Skeletal muscle tissue (tissue), 4 donors: Measurements from ENCODE around the gene FANCD2. TPM values are rescaled to one million over a fixed set of nuclear protein-coding genes. Genes with fewer than 3 reads are reported as not detected.
"Not testable (repeated sequence)": the region's sequence is repeated elsewhere in the genome, so short reads cannot be mapped to it uniquely, and the experiment has no call there.

Experiments
- H3K27ac ChIP-seq: one replicate; pipeline ENCODE4 v1.7.0; 2013; ENCODE audit warnings: mild to moderate bottlenecking, low read depth, low read length, inconsistent platforms
- H3K27me3 ChIP-seq, 3 donors: one replicate each; pipeline ENCODE4 v1.7.0; 2013; ENCODE audit warnings: low read length in 3 of 3; ENCODE audit not compliant: control insufficient read depth in 3 of 3, insufficient read depth in 3 of 3
- H3K36me3 ChIP-seq, 3 donors: one replicate each; pipeline ENCODE4 v1.7.0; 2013; ENCODE audit warnings: low read length in 3 of 3; ENCODE audit not compliant: control insufficient read depth in 3 of 3, insufficient read depth in 3 of 3
- H3K4me1 ChIP-seq, 3 donors: one replicate each; pipeline ENCODE4 v1.7.0; 2013; ENCODE audit warnings: low read length in 3 of 3, mild to moderate bottlenecking in 3 of 3; ENCODE audit not compliant: control insufficient read depth in 3 of 3, insufficient read depth in 3 of 3
- H3K4me3 ChIP-seq, 3 donors: one replicate each; pipeline ENCODE4 v1.7.0; 2013; ENCODE audit warnings: low read length in 3 of 3
- H3K9ac ChIP-seq, 3 donors: one replicate each; pipeline ENCODE4 v1.7.0; 2013; ENCODE audit warnings: low read length in 3 of 3, mild to moderate bottlenecking in 3 of 3, moderate library complexity in 2 of 3, low read depth in 1 of 3
- H3K9me3 ChIP-seq, 3 donors: one replicate each; pipeline ENCODE4 v1.7.0; 2013; ENCODE audit warnings: low read length in 3 of 3; ENCODE audit not compliant: control insufficient read depth in 3 of 3
- total RNA-seq: library from RNA; depleted of rRNA; stranded (reverse); fragments of >200 nt; gene quantifications from one replicate; pipeline ENCODE4 v1.2.3, GENCODE V29; 2014
- donor health status: Osteomylitis.

The FANCD2 gene
- total RNA-seq, 1 donor from 2014 or later, result 11.5 TPM

DNA sequence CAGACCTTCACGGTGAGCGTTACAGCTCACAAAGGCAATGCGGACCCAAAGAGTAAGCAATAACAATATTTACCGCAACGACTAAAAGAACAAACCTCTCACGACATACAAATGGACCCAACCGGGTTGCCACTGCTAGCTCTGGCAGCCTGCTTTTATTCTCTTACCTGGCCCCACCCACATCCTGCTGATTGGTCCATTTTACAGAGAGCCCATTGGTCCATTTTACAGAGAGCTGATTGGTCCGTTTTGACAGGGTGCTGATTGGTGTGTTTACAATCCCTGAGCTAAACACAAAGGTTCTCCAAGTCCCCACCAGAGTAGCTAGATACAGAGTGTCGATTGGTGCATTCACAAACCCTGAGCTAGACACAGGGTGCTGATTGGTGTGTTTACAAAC lies 109.6 kb downstream of the FANCD2 start:
- not testable (repeated sequence) for H3K4me3 ChIP-seq, H3K9ac ChIP-seq, H3K27ac ChIP-seq, H3K27me3 ChIP-seq, H3K9me3 ChIP-seq, H3K4me1 ChIP-seq, H3K36me3 ChIP-seq

DNA sequence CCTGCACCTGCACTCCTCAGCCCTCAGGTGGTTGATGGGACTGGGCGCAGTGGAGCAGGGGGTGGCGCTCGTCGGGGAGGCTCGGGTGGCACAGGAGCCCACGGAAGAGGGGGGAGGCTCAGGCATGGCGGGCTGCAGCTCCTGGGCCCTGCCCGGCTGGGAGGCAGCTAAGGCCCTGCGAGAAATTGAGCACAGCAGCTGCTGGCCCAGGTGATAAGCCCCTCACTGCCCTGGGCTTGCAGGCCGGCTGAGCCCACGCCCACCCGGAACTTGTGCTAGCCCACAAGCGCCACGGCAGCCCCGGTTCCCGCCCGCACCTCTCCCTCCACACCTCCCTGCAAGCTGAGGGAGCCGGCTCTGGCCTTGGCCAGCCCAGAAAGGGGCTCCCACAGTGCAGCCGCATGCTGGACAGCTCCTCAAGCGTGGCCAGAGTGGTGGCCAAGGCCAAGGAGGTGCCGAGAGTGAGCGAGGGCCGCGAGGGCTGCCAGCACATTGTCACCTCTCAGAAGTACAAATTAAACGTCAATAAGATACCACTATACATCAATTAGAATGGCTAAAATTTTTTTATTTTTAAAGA lies 110.3 kb downstream of the FANCD2 start:
- Histone ChIP-seq H3K9ac (no peak overlapping the region), H3K36me3 (no peaks in the 10 kb centered on the region), H3K27ac (no peak overlapping the region), H3K9me3 (no peaks in the 10 kb centered on the region), H3K4me3 (no peak overlapping the region), H3K27me3 (no peaks in the 10 kb centered on the region), H3K4me1 (peaks cover 0 to 4% (median 0%) of the 10 kb centered on the region in 3 donors)

DNA sequence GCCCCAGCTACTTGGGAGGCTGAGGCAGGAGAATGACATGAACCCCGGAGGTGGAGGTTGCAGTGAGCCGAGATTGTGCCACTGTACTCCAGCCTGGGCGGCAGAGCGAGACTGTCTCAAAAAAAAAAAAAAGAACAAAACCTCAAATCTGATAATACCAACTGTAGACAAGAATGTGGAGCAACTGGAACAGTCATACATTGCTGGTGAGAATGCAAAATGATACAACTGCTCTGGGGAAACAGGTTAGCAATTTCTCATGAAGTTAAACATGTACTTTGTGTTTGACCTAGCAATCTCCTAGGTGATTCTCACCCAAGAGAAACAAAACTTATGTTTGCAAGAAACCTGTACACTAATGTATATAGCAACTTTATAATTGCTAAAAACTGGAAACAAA lies 110.9 kb downstream of the FANCD2 start:
- H3K36me3 ChIP-seq, result no peaks in the 10 kb centered on the region
- H3K9ac ChIP-seq, result no peak overlapping the region
- H3K9me3 ChIP-seq, result no peaks in the 10 kb centered on the region
- no peak overlapping the region for H3K4me3 ChIP-seq
- H3K27ac ChIP-seq, result no peak overlapping the region
- H3K27me3 ChIP-seq, result no peaks in the 10 kb centered on the region
- H3K4me1 ChIP-seq, result peaks cover 0 to 4% (median 0%) of the 10 kb centered on the region in 3 donors

DNA sequence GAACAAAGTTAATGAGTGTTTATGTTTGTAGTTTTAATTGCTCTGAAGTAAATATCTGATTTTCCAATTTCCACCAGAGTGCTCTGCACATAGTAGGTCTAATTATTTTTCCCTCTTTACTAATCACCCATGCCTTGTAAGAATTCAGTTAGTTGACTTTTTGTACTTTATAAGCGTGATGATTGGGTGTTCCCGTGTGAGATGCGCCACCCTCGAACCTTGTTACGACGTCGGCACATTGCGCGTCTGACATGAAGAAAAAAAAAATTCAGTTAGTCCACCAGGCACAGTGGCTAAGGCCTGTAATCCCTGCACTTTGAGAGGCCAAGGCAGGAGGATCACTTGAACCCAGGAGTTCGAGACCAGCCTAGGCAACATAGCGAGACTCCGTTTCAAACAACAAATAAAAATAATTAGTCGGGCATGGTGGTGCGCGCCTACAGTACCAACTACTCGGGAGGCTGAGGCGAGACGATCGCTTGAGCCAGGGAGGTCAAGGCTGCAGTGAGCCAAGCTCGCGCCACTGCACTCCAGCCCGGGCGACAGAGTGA lies 114.8 kb downstream of the FANCD2 start:
- Histone ChIP-seq H3K27ac (peak overlapping the region; percentile 80), H3K4me1 (peaks cover 14 to 20% (median 17%) of the 10 kb centered on the region in 3 donors), H3K9me3 (no peaks in the 10 kb centered on the region), H3K9ac (peak overlapping the region in 2 of 3 donors; percentile 84 to 85), H3K27me3 (no peaks in the 10 kb centered on the region), H3K36me3 (no peaks in the 10 kb centered on the region), H3K4me3 (peak overlapping the region; percentile 78 to 94 (median 82))

DNA sequence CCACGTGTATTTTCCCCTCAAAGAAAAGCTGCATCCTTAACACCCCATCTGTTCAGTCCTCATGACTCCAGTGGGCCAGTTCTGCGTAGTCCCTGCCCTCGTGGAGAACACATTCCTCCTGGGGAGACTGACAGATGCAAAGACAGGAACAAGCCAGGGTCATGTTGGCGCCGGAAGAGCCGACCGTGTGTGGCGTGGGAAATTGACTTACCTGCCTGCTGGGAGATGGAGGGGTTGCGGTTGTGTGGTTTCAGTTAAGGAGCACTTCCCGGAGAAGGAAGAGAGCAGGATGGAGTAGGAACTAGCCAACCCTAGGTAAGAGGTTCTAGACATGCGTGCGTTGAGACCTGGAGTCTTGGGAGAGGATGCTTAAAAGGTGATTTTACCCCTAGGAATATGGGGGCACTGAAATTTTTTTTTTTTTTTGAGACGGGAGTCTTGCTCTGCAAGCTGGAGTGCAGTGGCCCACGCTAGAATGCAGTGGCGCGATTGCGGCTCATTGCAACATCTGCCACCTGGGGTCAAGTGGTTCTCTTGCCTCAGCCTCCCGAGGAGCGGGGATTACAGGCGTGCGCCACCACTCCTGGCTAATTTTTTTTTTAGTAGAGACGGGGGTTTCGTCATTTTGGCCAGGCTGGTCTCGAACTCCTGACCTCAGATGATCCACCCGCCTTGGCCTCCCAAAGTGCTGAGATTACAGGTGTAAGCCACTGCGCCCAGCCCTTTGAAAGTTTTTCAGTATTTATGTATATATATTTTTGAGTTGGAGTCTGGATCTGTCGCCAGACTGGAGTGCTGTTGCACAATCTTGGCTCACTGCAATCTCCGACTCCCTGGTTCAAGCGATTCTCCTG lies 116.7 kb downstream of the FANCD2 start:
- H3K27ac ChIP-seq, result no peak overlapping the region
- peak overlapping the region; percentile 68 to 82 (median 72) for H3K4me3 ChIP-seq
- H3K9me3 ChIP-seq, result no peaks in the 10 kb centered on the region
- peaks cover 0 to 4% (median 4%) of the 10 kb centered on the region in 3 donors for H3K36me3 ChIP-seq
- no peaks in the 10 kb centered on the region for H3K27me3 ChIP-seq
- H3K9ac ChIP-seq, result peak overlapping the region; percentile 7 to 85 (median 10)
- H3K4me1 ChIP-seq, result peaks cover 14 to 20% (median 17%) of the 10 kb centered on the region in 3 donors

DNA sequence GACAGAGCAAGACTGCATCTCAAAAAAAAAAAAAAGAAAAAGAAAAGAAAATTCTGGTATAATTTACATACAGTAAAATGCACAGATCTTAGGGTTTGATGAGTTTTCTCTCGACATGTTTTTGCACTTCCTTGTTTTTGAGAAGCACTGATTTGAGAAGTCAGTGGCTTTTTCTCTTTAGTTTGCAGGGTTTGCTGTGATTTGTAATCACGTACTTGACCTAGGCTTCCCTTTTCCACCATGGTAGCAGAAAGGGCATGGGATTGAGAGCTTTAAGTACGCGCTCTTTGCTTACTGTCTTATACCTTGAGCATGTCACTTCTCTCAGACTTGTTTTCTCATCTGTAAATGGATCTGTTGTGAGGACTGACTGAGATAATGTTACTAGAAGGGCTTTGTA lies 119.4 kb downstream of the FANCD2 start:
- H3K9me3 ChIP-seq, result no peaks in the 10 kb centered on the region
- H3K36me3 ChIP-seq, result peaks cover 13 to 23% (median 22%) of the 10 kb centered on the region in 3 donors
- no peak overlapping the region for H3K9ac ChIP-seq
- peaks cover 14 to 20% (median 17%) of the 10 kb centered on the region in 3 donors for H3K4me1 ChIP-seq
- H3K4me3 ChIP-seq, result no peak overlapping the region
- H3K27me3 ChIP-seq, result no peaks in the 10 kb centered on the region
- no peak overlapping the region for H3K27ac ChIP-seq

DNA sequence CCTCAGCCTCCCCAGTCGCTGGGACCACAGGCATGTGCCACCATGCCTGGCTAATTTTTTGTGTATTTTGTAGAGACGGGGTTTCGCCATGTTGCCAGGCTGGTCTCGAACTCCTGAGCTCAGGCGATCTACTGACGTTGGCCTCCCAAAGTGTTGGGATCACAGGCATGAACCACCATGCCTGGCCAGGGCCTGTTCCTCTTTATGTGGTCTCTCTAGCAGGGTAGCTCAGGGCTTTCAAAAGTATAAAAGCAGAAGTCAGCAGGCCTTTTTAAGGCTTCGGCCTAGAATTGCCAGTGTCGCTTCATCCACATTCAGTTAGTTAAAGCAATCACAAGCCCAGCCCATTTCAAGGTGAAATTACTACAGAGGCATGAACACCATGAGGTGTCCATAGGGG lies 123.0 kb downstream of the FANCD2 start:
- no peaks in the 10 kb centered on the region for H3K9me3 ChIP-seq
- H3K27me3 ChIP-seq, result no peaks in the 10 kb centered on the region
- H3K36me3 ChIP-seq, result peaks cover 18 to 37% (median 32%) of the 10 kb centered on the region in 3 donors
- H3K4me3 ChIP-seq, result no peak overlapping the region
- no peak overlapping the region for H3K9ac ChIP-seq
- peaks cover 0 to 2% (median 1%) of the 10 kb centered on the region in 3 donors for H3K4me1 ChIP-seq
- no peak overlapping the region for H3K27ac ChIP-seq

DNA sequence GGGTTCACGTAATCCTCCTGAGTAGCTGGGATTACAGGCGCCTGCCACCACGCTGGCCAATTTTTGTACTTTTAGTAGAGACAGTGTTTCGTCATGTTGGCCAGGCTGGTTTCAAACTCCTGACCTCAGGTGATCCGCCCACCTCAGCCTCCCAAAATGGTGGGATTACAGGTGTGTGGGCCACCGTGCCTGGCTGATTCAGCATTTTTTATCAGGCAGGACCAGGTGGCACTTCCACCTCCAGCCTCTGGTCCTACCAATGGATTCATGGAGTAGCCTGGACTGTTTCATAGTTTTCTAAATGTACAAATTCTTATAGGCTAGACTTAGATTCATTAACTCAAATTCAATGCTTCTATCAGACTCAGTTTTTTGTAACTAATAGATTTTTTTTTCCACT lies 124.8 kb downstream of the FANCD2 start:
- no peak overlapping the region for H3K4me3 ChIP-seq
- H3K9me3 ChIP-seq, result no peaks in the 10 kb centered on the region
- H3K4me1 ChIP-seq, result no peaks in the 10 kb centered on the region
- no peaks in the 10 kb centered on the region for H3K27me3 ChIP-seq
- H3K27ac ChIP-seq, result no peak overlapping the region
- H3K9ac ChIP-seq, result no peak overlapping the region
- peaks cover 18 to 37% (median 35%) of the 10 kb centered on the region in 3 donors for H3K36me3 ChIP-seq
